GM12801 (cell line): ENCODE data around the gene ARHGEF28.

Source experiments
- CTCF ChIP-seq: IDR thresholded peaks from one replicate; pipeline ENCODE4 v1.5.1; 2011; ENCODE audit warnings: control low read depth; ENCODE audit not compliant: insufficient read length; ENCODE audit errors: extremely low read depth

Gene ARHGEF28

DNA sequence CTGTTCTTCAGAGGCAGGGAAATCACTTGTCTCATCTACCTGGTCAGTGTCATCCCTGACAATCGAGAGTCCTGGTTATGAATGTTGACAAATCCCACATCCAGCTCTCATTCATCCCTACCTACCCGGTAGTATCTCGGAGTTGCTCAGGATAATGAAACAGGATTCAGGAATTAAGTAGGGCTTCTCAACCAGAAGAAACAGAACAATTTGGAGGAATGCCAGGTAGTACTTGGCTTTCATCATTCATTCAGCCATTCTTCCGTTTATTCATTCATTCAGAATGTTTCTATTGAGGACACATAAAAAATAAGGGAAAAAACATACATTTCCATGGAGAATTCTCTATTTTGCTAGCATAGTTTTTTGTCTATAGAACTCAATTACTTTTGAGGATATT, 195.0 kb downstream of the ARHGEF28 start:
- TF ChIP-seq CTCF, result no peak

- TF ChIP-seq CTCF, result no peak
These were observed 196.4 kb downstream of the ARHGEF28 start for GRCh38 chr5:73822278-73822988.

DNA sequence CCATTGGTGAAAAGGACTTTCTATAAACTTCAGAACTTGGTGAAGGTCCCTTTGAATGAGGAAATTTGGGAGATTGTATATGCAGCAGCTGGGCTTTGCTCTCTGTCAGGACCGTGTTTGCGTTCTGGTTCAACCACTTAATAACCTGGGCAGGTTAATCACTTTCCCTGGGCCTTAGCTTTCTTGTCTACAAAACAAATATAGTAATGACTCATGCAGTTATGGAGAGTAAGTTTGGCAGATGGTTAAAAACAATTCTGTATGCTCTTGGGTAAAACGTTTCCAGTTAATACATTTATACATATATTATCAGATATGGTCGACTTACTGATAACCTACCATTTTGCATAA, 197.0 kb downstream of the ARHGEF28 start:
- no peak for TF ChIP-seq CTCF

DNA sequence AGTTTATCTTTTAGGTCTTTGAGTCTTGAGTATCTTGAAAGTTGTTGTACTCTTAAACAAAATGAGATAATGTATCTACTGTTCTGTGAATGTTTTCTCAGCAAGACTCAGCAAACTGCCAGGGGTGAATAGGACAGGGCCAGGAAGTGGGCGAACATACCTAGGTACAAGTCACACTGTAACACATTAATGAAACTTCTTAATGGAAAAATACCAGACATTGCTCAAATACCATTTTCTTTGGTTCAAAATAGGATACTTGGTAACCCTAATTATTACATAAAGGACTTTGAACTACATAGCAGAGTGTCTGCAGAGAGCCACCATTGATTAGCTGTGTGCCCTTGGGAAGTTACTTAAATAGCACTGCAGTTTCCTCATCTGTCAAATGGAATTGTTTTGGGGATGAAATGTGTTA, 197.5 kb downstream of the ARHGEF28 start:
- TF ChIP-seq CTCF, result no peak

- TF ChIP-seq CTCF, result no peak
These were observed 199.2 kb downstream of the ARHGEF28 start for GRCh38 chr5:73825199-73825598.

GRCh38 chr5:73825736-73826135, 199.7 kb downstream of the ARHGEF28 start:
- no peak for TF ChIP-seq CTCF

DNA sequence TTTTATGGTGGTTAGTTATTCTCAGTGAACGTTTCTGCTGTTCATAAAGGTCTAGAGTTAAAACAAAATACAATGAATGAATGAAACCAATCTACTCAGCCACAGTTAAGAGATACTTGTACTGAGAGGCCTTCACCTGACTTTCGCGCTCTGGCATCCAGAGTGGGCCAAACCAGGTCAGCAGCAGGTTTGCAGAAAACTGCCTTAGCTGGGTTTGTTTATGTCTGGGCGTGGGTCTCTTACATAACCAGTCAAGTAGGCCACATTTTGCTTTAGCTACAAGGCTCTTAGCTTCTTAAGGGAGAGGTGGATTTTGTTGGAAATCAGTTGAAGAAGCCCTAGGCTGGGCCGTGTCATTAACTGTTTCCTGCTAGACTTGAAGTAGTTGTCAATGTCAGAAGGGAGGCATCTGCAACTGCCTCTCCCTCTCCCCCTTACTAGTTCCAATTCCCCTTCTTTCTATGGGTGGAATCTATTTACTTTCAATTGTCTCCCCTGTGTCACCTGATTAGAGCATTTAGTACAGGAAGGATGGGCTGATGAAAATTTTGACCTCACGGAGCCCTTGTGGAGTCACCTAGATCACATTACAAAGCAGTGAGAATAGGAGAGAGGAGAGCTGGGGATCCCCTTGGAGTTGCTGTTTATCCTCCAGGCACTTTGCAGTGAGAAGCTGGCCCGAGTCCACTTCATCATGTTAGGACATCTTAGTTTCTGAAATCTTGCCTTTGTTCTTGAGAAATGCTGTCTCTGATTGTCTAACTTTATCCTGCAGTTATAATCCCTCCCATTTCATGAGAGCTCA, 200.5 kb downstream of the ARHGEF28 start:
- no peak for TF ChIP-seq CTCF
